LNCaP clone FGC (cell line): ENCODE data around the gene LSM14B.
"Not testable (repeated sequence)": the region's sequence is repeated elsewhere in the genome, so short reads cannot be mapped to it uniquely, and the experiment has no call there.

Experiments used
- DNase-seq: peaks from one replicate; pipeline ENCODE4 v3.0.0-alpha.2; 2011; ENCODE audit warnings: low read depth
- H3K4me3 ChIP-seq: 2 replicates; pipeline ENCODE4 v1.5.1; 2011; ENCODE audit warnings: mild to moderate bottlenecking, low read depth, low read length, control low read depth
- CTCF ChIP-seq: IDR thresholded peaks from 2 replicates; pipeline ENCODE4 v1.5.1; 2012; ENCODE audit warnings: mild to moderate bottlenecking; ENCODE audit not compliant: control insufficient read depth, insufficient read depth; ENCODE audit errors: extremely low read depth

LSM14B gene

GRCh38 chr20:62112368-62112767, 9.9 kb upstream of the LSM14B start:
- no peak for TF ChIP-seq CTCF
- no peak overlapping the region for H3K4me3 ChIP-seq

GRCh38 chr20:62114894-62115293, 7.4 kb upstream of the LSM14B start:
- H3K4me3 ChIP-seq: no peak overlapping the region
- no peak for DNase-seq
- no peak for TF ChIP-seq CTCF

More at GRCh38 chr20:62112368-62112767, 9.9 kb upstream of the LSM14B start:
- DNase-seq: no peak

- DNase-seq, H3K4me3 ChIP-seq: not testable (repeated sequence)
Measured at GRCh38 chr20:62115800-62116407, 6.4 kb upstream of the LSM14B start.

- TF ChIP-seq CTCF: no peak
- DNase-seq: no peak
- no peak overlapping the region for H3K4me3 ChIP-seq
Measured at GRCh38 chr20:62116558-62117361, 5.5 kb upstream of the LSM14B start.

GRCh38 chr20:62117362-62117646, 5.0 kb upstream of the LSM14B start:
- no peak overlapping the region for H3K4me3 ChIP-seq
- no peak for DNase-seq
- no peak for TF ChIP-seq CTCF

GRCh38 chr20:62117658-62118057, 4.6 kb upstream of the LSM14B start:
- TF ChIP-seq CTCF: no peak
- no peak for DNase-seq
- H3K4me3 ChIP-seq: no peak overlapping the region

GRCh38 chr20:62118113-62119043, 3.9 kb upstream of the LSM14B start:
- no peak for DNase-seq
- no peak for TF ChIP-seq CTCF
- H3K4me3 ChIP-seq: no peak overlapping the region
